ENCODE data around the gene KCNRG.
"Not testable (repeated sequence)": the region's sequence is repeated elsewhere in the genome, so short reads cannot be mapped to it uniquely, and the experiment has no call there.

KCNRG gene

DNA sequence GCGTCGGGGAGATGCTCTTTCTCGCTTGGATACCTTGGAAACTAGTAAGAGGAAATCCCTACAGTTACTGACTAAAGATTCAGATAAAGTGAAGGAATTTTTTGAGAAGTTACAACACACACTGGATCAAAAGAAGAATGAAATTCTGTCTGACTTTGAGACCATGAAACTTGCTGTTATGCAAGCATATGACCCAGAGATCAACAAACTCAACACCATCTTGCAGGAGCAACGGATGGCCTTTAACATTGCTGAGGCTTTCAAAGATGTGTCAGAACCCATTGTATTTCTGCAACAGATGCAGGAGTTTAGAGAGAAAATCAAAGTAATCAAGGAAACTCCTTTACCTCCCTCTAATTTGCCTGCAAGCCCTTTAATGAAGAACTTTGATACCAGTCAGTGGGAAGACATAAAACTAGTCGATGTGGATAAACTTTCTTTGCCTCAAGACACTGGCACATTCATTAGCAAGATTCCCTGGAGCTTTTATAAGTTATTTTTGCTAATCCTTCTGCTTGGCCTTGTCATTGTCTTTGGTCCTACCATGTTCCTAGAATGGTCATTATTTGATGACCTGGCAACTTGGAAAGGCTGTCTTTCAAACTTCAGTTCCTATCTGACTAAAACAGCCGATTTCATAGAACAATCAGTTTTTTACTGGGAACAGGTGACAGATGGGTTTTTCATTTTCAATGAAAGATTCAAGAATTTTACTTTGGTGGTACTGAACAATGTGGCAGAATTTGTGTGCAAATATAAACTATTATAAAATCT is 2.7 kb upstream of the KCNRG start:
- no peak for DNase-seq (ENCODE audit: low read depth)

DNA sequence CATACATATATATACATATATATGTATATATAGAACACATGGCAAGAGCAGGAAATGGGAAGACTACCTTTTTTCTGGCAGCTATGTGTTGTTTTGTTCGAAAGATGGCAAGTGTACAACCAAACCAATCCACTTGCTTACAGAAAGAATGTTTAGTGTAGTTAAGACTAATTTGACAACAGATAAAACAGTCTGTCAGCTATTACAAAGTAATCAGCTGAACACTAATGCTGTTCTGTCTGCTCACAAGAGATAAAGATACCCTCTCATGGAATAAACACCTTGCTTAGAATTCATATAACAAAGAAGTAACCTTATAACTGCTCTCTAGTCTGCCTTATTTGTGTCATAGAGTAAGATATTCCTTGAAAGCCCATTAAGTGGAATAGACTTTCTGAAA is 858 bp upstream of the KCNRG start:
- no peak for DNase-seq (ENCODE audit: low read depth)

DNA sequence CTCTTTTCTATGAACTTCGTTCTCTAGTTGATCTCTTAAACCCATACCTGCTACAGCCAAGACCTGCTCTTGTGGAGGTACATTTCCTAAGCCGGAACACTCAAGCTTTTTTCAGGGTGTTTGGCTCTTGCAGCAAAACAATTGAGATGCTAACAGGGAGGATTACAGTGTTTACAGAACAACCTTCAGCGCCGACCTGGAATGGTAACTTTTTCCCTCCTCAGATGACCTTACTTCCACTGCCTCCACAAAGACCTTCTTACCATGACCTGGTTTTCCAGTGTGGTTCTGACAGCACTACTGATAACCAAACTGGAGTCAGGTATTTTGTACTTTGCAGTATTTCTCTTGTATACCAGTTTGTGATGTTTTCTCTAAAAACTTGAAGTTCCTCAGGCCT is 506 bp downstream of the KCNRG start:
- no peak for DNase-seq (ENCODE audit: low read depth)

DNA sequence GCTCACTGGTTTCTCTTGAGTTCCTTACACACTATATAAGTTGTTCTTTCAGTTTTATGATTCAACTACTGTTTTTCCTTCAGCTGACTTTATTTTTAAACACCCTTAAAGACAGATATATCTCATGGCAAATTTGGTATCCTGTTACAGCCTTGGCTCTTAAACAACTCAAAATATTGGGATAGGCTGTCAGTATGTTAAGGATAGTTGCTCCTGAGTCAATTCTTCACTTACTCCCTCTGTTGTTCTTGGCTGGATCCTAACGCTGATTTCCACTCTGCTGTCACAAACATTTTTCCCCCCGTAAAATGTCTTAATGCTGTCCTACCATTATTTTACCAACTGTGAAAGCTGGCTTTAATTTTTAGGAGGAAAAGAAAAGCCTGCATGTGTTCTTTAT is 1.2 kb downstream of the KCNRG start:
- DNase-seq (ENCODE audit: low read depth): no peak

DNA sequence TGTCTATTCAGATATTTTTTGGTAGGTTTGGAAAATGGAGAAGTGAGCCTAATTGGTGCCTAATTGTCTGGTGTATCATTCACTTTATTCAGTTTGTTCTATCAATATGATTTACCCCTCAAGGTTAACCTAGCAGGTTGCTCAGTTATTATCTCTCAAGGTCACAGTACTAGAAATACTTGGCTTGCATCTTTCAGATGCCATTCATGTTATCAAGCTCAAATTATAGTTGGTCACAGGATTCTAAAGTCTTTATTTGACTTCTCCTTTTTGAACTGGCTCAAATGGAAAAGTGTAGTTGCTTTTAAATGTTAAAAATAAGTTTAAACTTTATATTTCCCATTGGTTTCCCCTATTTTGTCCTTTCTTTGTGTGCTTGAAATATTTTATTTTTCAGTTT is 2.6 kb downstream of the KCNRG start:
- no peak for DNase-seq (ENCODE audit: low read depth)

DNA sequence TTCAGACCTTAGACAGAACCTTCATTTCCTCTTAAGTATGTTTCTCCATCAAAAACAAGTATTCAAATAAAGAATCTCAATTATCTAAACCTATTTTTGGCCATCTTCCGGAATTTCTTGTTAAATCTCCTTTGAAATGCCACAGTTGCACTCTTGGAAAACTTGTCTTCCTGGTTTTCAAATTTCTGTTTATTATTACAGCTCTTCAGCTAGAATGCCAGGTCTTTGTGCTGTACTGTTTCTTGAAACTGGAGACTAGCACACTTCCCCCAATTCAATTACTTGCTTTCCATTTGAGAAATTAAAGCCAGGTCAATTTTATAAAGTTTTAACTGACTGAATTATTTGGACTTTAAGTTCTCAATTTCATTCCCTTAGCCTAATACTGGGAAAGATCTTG is 10.2 kb downstream of the KCNRG start:
- DNase-seq (ENCODE audit: low read depth): no peak

DNA sequence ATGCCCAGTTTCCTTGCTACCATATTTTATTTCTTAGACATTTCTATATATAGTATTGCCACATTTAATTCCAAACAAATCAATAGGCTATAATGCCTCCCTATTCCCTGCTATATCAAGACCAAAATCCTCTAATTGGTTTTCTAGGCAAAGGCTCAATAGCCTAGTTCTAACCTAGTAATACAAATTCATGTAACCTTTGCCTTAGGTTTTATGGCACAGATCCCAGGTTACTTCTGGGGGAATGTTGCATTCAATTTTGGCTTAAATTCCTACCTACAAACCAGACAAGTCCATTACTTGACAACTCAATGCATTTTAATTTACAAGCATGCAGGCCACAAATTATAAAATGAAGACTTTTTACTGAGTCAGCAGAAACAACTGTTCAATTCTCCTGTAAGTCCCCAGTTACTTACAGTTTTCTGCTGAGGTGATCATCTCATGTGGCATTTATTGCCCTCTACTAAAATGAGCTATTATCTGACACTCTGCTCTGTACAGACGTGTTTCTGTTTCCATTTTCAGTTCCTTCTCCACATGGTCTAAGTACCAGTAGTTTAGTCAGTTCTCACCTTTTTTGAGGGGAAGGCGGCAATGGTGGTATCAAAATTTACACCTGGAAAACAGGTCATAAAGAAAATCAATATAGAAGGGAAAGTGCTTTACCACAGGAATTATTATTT is 11.7 kb downstream of the KCNRG start:
- DNase-seq (ENCODE audit: low read depth): no peak

DNA sequence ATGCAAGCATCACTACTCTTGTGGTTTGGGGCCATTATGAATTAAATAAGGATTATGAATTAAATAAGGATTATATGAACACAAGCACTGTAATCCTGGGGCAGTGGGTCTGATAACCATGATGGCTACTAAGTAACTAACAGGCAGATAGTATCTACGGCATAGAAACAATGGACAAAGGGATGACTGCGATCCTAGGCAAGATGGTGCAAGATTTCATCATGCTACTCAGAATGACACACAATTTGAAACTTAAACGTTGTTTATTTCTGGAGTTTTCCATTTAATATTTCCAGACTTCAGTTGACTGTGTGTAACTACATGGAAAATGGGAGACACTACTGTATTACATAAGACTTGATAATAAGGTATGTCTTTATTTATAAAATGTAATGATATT is 15.1 kb downstream of the KCNRG start:
- DNase-seq (ENCODE audit: low read depth): no peak

DNA sequence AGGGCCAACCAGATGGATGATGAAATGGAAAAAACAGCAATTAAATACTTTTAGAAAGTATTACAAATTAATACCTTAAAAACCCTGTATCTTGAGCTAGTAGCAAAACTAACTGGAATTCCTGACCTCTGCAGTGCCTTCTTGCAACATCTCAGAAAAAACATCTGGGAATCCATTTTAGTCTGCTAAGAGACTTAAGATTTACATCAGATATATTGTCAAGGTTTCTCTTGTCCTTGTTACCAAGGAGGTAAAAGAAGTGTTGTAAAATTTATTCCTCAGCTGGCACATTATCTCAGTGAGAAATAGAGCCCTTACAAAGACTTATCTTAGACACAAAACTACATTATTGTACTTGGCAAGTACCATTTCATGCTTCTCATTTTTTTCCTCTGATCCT is 18.5 kb downstream of the KCNRG start:
- no peak for DNase-seq (ENCODE audit: low read depth)

DNA sequence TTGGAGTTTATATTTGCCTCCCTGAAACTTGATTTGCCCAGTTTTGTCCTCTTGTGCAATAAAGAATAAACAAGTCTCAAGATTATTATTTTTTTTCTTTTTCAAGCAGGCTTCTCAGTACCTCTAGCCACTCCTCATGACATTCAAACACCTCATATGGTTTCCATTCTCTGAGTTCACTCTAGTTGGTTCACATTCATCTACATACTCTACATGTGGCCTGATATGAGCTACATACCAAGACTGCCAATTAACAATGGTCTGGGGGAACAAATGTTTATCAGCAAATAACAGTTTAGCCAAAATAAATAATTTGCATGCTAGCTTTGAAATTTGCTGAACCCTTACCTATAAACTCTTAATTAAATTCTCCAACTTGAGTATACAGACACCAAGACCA is 22.5 kb downstream of the KCNRG start:
- DNase-seq (ENCODE audit: low read depth): no peak

DNA sequence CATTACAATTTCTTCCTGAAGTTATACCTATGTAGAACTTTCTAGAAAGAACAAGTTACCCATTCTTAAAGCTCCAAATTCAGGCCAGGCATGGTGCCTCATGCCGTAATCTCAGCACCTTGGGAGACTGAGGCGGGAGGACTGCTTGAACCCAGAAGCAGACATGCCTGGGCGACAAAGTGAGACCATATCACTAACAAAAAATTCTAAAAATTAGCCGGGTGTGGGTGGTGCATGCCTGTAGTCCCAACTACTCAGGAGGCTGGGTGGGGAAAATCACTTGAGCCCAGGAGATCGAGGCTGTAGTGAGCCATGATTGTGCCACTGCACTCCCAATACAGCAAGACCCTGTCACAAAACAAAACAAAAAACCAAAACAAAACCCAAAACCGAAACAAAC is 23.0 kb downstream of the KCNRG start:
- no peak for DNase-seq (ENCODE audit: low read depth)

DNA sequence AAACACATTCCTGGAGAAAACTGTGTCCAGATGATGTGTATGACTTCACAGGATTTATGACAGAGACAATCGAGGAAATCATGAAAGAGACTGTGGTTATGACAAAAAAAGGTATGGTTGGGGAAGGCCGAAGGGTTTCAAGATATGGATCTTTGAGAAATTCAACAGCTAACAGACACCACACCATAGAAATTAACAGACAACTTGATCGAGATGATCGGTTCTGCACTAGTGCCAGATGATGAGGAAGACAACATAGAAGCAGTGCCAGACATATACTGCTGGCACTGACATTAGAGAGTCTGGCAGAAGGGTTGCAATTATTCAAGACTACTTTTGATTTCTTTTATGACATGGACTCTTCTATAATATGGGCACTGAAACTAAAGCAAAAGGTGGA is 37.2 kb downstream of the KCNRG start:
- DNase-seq (ENCODE audit: low read depth): no peak

DNA sequence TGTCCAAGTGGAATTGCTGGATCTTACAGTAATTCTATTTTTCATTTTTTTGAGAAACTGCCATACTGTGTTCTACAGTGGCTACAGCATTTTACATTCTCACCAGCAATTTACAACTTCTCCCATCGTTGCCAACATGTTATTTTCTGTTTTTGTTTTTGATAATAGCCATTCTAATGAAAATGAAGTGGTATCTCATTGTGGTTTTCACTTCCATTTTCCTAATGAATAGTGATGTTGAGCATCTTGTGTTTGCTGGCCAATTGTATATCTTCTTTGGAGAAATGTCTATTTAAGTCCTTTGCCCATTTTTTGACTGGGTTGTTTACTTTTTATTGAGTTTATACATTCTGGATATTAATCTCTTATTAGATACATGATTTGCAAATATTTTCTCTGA is 38.6 kb downstream of the KCNRG start:
- no peak for DNase-seq (ENCODE audit: low read depth)

DNA sequence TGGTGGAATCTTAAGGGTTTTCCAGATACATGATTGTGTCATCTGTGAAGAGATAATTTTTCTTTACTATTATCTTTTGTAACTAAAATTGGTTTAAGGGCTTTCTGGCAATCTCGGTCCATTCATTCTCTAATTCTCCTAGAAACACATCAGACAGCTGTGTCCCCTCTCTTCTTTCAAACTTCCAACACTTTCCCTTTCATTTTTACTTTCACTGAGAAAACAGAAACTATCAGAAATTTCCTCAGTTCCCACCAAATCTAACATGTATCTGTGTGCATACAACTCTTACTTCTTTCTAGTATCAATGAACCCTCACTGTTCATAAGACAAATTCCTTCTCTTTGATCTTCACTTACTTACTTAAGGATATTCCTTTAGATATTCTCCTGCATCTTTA is 40.2 kb downstream of the KCNRG start:
- DNase-seq (ENCODE audit: low read depth): no peak

DNA sequence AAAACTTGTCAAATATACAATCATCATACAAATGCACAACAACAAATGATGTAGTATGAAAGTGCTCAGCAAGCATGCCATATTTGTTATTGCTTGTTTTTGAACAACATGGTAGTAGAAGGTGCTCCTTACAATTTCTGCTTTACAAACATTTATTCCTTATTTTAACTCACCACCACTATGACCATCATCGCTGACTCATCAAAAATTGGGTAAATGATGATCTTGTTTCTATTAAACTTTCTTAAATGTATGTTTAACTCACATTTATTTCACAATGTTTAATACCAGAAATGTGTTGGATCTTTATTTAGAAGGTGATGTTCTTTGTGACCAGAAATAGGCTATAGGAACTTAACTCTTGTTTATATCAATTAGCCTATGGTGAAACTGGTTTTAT is 45.5 kb downstream of the KCNRG start:
- no peak for DNase-seq (ENCODE audit: low read depth)

DNA sequence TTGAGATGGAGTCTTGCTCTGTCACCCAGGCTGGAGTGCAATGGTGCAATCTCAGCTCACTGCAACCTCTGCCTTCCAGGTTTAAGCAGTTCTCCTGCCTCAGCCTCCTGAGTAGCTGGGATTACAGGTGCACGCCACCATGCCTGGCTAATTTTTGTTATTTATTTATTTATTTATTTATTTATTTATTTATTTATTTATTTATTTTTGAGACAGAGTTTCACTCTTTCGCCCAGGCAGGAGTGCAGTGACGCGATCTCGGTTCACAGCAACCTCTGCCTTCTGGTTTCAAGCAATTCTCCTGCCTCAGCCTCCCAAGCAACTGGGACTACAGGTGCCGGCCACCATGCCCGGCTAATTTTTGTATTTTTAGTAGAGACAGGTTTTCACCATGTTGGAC is 47.1 kb downstream of the KCNRG start:
- not testable (repeated sequence) for DNase-seq (ENCODE audit: low read depth)

DNA sequence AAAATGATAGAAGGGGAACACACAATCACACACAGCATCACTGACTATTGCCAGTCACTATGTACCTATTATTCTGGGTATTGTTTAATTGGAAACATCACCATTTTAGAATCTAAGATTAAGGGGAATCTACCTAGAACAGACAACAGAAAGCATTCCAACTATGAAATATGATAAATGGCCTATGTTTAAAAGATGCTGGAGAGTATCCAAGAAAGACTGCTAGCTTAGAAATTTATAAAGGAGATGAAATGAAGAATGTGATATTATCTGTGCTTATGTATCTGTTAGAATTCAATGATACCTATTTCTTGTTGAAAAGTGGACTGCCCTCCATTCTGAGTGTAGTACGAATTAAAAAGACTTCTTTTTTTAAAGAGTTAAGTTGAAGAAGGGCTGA is 50.5 kb downstream of the KCNRG start:
- no peak for DNase-seq (ENCODE audit: low read depth)

DNA sequence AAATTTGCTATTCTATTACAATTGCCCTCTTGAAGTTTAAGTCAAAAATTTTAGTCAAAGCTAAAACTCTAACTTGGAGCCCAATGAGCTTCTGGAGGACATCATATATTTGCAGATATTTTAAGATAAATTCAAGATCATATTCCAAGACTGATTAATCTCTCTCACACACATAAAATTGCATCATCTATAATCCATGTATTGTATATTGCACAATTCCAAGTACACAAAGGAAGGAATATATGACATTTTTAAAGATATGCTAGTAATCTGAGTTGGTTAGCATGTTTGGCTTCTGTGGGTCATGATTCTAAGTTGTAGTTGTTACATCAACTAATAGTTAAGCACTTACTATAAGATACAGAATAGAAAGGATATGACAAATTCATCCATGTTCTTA is 53.3 kb downstream of the KCNRG start:
- DNase-seq (ENCODE audit: low read depth): no peak

DNA sequence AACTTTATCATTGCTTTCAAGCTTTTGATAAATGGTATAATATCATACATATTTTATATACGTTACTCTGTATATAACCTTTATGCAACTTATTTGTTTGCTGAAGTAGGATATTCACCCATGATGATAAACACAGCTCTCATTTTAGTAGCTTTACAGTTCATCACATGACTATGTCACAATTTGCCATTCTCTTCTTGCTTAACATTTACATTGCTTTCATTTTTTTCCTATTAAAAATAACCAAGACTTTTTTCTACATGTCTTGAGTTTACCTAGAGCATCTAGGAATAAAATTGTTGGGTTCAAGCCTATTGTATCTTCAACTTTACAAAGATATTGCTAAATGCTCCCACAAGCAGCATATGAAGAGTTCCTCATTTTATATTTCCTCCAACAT is 54.0 kb downstream of the KCNRG start:
- DNase-seq (ENCODE audit: low read depth): no peak

DNA sequence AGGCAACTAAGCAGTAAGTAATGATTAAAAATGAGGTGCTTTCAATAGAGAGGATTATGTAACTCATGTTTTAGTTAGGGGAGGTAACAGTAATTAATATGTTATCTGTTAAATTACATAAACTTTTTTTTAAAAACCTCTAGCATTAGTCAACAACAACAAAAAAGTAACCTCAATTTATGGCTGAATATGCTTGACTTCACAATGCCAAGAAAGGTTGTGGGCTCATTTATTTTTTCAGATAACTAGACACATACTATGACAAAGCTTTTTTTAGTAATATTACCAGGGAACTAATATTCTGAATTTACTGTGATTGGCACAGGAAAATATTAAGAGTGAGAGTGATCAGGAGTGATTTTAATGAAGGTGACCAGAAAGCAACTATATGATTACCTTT is 54.9 kb downstream of the KCNRG start:
- DNase-seq (ENCODE audit: low read depth): no peak
